H1 (cell line): ENCODE results near the gene SLC1A2. TPM values are rescaled to one million over a fixed set of nuclear protein-coding genes. Genes with fewer than 3 reads are reported as not detected.

Source experiments
- TCF12 ChIP-seq: IDR thresholded peaks from 2 replicates; pipeline ENCODE4 v1.6.1; 2011; ENCODE audit warnings: low read depth, mild to moderate bottlenecking, low read length
- polyA plus RNA-seq, 7 experiments: library from polyadenylated mRNA; depleted of rRNA in 3 of 7; stranded (reverse) in 5 of 7; unstranded in 2 of 7; fragments of >200 nt in 5 of 7; fragments of 200-250 nt in 2 of 7; gene quantifications; 1 replicate in 5 of 7; 2 replicates in 1 of 7; 4 replicates in 1 of 7; pipeline versions ENCODE4 v1.2.1 to v1.2.3, GENCODE V29; 2011 to 2013; ENCODE audit warnings: missing spikeins in 2 of 7, mixed read lengths in 2 of 7
- small RNA-seq: library from polyadenylated mRNA; stranded (forward); fragments of <200 nt; extraction: miRNeasy Mini kit (QIAGEN cat#:217004); gene quantifications from one replicate; pipeline ENCODE3, GENCODE V24; 2013; ENCODE audit not compliant: insufficient read depth
- total RNA-seq: library from RNA; stranded (reverse); fragmentation: NEBNext Ultra II Directional; extraction: Animal tissue kit (Norgen Biotek cat#: 25700); gene quantifications from 2 replicates; pipeline ENCODE4 v1.2.1, GENCODE V29; 2021

The SLC1A2 gene
- total and polyA plus RNA-seq, 2 of the 8 experiments (the other 6 are each of a cell fraction or from before 2014, with no cell fraction given): 0.57 to 1.2 TPM

- no peak for TF ChIP-seq TCF12
These were observed 214.7 kb downstream of the SLC1A2 start (continued) for GRCh38 chr11:35204614-35205013.

Small RNA genes within 50 kb of the gene (small RNA-seq; reads per million reads assigned to genes)
- not detected for gene AC090625.1

Other genes starting within 250 kb of the SLC1A2 start
- 3.0 TPM in 2 replicates for gene PAMR1, start 106.1 kb upstream of the SLC1A2 start, total RNA-seq
- gene PAMR1, start 106.1 kb upstream of the SLC1A2 start, polyA plus RNA-seq (2011; rRNA removed): 6.9 and 7.3 TPM in 2 replicates
- 13.3 and 14.2 TPM in 2 replicates for gene FJX1, start 198.9 kb upstream of the SLC1A2 start, total RNA-seq
- gene FJX1, start 198.9 kb upstream of the SLC1A2 start, polyA plus RNA-seq (2011; rRNA removed): 6.3 and 10.0 TPM in 2 replicates
- 34.4 and 34.7 TPM in 2 replicates for gene TRIM44, start 243.2 kb upstream of the SLC1A2 start, total RNA-seq
- gene TRIM44, start 243.2 kb upstream of the SLC1A2 start, polyA plus RNA-seq (2011; rRNA removed): 13.9 and 14.1 TPM in 2 replicates